MM.1S (cell line): ENCODE results near the gene SSNA1.

Experiments
- DNase-seq: peaks from one replicate; pipeline ENCODE4 v3.0.0-alpha.2; 2015
- H2AFZ ChIP-seq: fragments of 300-600 bp; sonication (generic); 2 replicates; pipeline ENCODE4 v1.6.0; 2016; ENCODE audit warnings: antibody characterized with exemption, low read length
- H3F3A ChIP-seq: fragments of 300-600 bp; sonication (generic); 2 replicates; pipeline ENCODE4 v1.6.1; 2016; ENCODE audit warnings: mild to moderate bottlenecking, antibody characterized with exemption, low read length, moderate library complexity, mixed read lengths; ENCODE audit not compliant: insufficient read depth
- H3K27ac ChIP-seq: fragments of 300-600 bp; sonication (generic); 2 replicates; pipeline ENCODE4 v1.5.1; 2016; ENCODE audit warnings: mild to moderate bottlenecking, low read length
- H3K27me3 ChIP-seq: fragments of 300-600 bp; sonication (generic); replicated peaks from 2 replicates; pipeline ENCODE4 v1.6.0; 2016; ENCODE audit warnings: low read length; ENCODE audit not compliant: insufficient read depth
- H3K36me3 ChIP-seq: fragments of 300-600 bp; sonication (generic); replicated peaks from 2 replicates; pipeline ENCODE4 v1.6.1; 2016; ENCODE audit warnings: mild to moderate bottlenecking, low read length, mixed read lengths; ENCODE audit not compliant: insufficient read depth
- H3K4me1 ChIP-seq: fragments of 300-600 bp; sonication (generic); 2 replicates; pipeline ENCODE4 v1.6.1; 2016; ENCODE audit warnings: low read length, mixed read lengths
- H3K4me2 ChIP-seq: fragments of 300-600 bp; sonication (generic); 2 replicates; pipeline ENCODE4 v1.6.0; 2016; ENCODE audit warnings: low read depth, low read length
- H3K4me3 ChIP-seq: fragments of 300-600 bp; sonication (generic); 2 replicates; pipeline ENCODE4 v1.5.1; 2016; ENCODE audit warnings: low read length, mixed read lengths
- H3K79me2 ChIP-seq: fragments of 300-600 bp; sonication (generic); 2 replicates; pipeline ENCODE4 v1.6.1; 2016; ENCODE audit warnings: mixed run types, low read length, mixed read lengths
- H3K9ac ChIP-seq: fragments of 300-600 bp; sonication (generic); 2 replicates; pipeline ENCODE4 v1.6.1; 2016; ENCODE audit warnings: low read length, mixed read lengths
- H3K9me2 ChIP-seq: fragments of 300-600 bp; sonication (generic); replicated peaks from 2 replicates; pipeline ENCODE4 v1.6.1; 2016; ENCODE audit warnings: mild to moderate bottlenecking, low read length, mixed read lengths; ENCODE audit not compliant: insufficient read depth
- H3K9me3 ChIP-seq: fragments of 300-600 bp; sonication (generic); replicated peaks from 2 replicates; pipeline ENCODE4 v1.6.1; 2016; ENCODE audit warnings: mild to moderate bottlenecking, low read length, mixed read lengths; ENCODE audit not compliant: insufficient read depth
- H4K20me1 ChIP-seq: fragments of 300-600 bp; sonication (generic); 2 replicates; pipeline ENCODE4 v1.6.1; 2016; ENCODE audit warnings: mild to moderate bottlenecking, low read length, moderate library complexity, mixed read lengths; ENCODE audit not compliant: insufficient read depth
- EZH2 ChIP-seq: fragments of 300-600 bp; sonication (generic); optimal IDR thresholded peaks from 2 replicates; pipeline ENCODE3; 2017; ENCODE audit warnings: low read depth, mild to moderate bottlenecking, antibody characterized with exemption, low read length, mixed read lengths
- EZH2phosphoT487 ChIP-seq: fragments of 300-600 bp; sonication (generic); IDR thresholded peaks from 2 replicates; pipeline ENCODE4 v1.6.1; 2018; ENCODE audit warnings: antibody characterized with exemption, low read length
- TF ChIP-seq, protein P1 (sequence below): fragments of 300-600 bp; sonication (generic); IDR thresholded peaks from 2 replicates; pipeline ENCODE4 v1.5.1; 2016; ENCODE audit warnings: antibody characterized with exemption, low read length, mixed read lengths

The SSNA1 gene

DNA sequence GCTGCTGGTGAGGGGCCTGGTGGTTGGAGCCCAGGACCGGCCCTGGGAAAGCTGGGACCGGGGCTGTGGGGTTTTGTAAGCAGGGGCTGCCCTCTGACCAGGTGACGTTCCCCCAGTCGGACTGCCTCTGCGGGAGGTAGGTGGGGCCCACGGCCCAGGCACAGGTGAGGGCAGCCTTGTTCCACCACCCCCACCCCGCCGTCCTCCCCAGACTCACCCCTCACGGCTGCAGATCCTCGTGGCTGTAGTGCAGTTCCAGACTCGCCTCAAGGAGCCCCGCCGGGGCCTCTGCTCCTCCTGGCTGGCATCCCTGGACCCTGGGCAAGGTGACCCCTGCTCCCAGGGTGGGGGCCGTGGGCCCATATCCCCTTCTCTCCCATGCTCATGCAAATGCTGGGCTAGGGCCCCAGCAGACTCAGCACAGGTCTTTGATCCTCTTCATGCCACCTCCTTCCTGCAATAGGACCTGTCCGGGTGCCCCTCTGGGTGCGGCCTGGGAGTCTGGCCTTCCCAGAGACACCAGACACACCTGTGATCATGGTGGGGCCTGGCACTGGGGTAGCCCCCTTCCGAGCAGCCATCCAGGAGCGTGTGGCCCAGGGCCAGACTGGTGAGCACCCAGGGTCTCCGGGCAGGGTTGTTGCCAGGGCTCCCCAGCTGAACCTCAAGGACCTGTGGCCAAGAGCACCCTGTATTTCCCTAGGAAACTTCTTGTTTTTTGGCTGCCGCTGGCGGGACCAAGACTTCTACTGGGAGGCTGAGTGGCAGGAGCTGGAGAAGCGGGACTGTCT is 26.9 kb downstream of the SSNA1 start:
- H3K9me2 ChIP-seq: no peaks in the 10 kb centered on the region
- H3K4me2 ChIP-seq: no peak overlapping the region
- H3K27me3 ChIP-seq: no peaks in the 10 kb centered on the region
- no peaks in the 10 kb centered on the region for H3K79me2 ChIP-seq
- H3K27ac ChIP-seq: no peak overlapping the region
- DNase-seq: no peak
- H3K4me3 ChIP-seq: no peak overlapping the region
- no peaks in the 10 kb centered on the region for H3K36me3 ChIP-seq
- H3F3A ChIP-seq: no peaks in the 10 kb centered on the region
- no peaks in the 10 kb centered on the region for H3K4me1 ChIP-seq
- no peak for TF ChIP-seq EZH2phosphoT487
- no peak overlapping the region for H3K9ac ChIP-seq
- H4K20me1 ChIP-seq: no peaks in the 10 kb centered on the region
- H3K9me3 ChIP-seq: no peaks in the 10 kb centered on the region
- H2AFZ ChIP-seq: no peak overlapping the region

DNA sequence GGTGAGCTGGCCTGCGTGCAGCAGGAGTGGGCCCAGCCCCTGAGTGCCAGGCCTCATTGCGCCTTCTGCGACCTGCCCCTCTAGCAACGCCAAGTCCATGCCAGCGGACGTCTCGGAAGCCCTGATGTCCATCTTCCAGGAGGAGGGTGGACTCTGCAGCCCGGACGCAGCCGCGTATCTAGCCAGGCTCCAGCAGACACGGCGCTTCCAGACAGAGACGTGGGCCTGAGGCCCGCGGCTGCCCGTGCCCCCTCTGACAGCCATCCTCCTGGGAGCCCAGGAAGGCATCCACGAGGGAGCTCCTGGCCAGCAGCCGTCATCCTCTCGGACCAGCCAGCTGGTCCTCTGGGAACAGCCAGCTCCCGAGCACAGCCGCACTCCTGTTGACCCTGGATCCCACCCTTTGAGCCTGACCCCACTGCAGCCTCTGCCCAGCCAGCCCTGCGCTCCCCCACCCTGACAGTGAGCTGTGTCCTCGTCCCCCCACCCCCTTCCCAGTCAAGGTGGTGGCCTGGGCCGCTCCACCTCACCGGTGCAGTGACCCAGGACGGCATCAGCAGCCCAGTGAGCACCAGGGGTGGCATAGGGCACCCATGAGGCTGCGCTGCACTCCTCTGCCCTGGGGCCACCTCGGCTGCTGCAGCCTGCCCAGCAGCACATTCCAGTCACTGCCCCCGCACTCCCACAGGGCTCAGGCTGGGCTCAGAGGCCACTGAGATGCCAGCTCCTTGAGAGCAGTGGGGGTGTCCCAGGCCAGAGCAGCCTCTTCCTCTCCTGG is 27.9 kb downstream of the SSNA1 start:
- no peak overlapping the region for H3K4me2 ChIP-seq
- no peak overlapping the region for H3K27ac ChIP-seq

DNA sequence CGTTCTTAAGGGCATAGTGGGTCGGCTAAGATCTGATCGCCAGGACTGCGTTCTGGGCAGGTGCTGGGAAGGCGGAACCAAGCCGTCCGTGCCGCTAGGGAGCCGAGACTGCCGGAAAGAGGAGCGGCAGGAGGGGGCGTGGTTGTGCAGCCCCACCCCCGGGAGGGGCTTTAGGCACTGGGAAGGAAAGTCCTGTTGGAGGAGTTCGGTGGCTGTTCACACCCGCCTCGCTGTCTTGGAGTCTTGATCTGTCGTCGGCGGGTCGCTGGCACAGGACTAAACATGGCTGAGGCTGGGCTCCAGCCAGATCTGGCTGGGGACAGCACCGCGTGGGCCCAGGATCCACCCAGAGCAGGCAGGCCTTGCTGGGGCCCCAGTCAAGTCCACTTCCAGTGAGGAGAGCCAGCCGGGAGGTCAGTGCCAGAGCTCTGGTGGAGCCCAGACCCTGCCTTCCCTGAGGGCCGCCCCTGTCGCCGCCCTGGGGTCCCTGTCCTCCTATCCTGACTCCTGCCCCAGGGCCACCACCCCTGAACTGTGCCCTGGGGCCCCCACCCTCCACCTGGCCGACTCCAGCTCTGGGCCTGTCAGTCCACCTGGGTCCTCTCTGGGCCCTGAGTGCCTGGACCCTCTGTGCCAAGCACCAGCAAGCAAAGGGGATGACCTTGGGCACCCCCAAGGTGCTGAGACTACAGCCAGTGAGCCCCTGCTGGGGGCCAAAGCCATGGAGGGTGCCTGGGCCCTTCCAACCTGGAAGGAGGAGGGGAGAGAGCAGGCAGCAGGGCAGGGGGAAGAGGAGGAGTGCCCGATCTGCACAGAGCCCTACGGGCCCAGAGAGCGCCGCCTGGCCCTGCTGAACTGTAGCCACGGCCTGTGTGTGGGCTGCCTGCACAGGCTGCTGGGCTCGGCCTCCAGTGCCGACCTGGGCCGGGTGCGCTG is 29.1 kb downstream of the SSNA1 start:
- no peak overlapping the region for H2AFZ ChIP-seq
- H3K9me2 ChIP-seq: no peaks in the 10 kb centered on the region
- TF ChIP-seq EZH2phosphoT487 (no peak), EZH2 (no peak)
- TF ChIP-seq, protein P1, sequence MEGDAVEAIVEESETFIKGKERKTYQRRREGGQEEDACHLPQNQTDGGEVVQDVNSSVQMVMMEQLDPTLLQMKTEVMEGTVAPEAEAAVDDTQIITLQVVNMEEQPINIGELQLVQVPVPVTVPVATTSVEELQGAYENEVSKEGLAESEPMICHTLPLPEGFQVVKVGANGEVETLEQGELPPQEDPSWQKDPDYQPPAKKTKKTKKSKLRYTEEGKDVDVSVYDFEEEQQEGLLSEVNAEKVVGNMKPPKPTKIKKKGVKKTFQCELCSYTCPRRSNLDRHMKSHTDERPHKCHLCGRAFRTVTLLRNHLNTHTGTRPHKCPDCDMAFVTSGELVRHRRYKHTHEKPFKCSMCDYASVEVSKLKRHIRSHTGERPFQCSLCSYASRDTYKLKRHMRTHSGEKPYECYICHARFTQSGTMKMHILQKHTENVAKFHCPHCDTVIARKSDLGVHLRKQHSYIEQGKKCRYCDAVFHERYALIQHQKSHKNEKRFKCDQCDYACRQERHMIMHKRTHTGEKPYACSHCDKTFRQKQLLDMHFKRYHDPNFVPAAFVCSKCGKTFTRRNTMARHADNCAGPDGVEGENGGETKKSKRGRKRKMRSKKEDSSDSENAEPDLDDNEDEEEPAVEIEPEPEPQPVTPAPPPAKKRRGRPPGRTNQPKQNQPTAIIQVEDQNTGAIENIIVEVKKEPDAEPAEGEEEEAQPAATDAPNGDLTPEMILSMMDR: no peak
- H3F3A ChIP-seq: no peaks in the 10 kb centered on the region
- H3K27ac ChIP-seq: no peak overlapping the region
- H3K79me2 ChIP-seq: no peaks in the 10 kb centered on the region
- no peak overlapping the region for H3K4me2 ChIP-seq
- no peaks in the 10 kb centered on the region for H3K36me3 ChIP-seq
- H3K9ac ChIP-seq: no peak overlapping the region
- no peaks in the 10 kb centered on the region for H4K20me1 ChIP-seq
- no peaks in the 10 kb centered on the region for H3K9me3 ChIP-seq
- DNase-seq: no peak
- H3K27me3 ChIP-seq: no peaks in the 10 kb centered on the region
- H3K4me1 ChIP-seq: no peaks in the 10 kb centered on the region
- H3K4me3 ChIP-seq: no peak overlapping the region

More for the DNA sequence above, 27.9 kb downstream of the SSNA1 start:
- H3K9ac ChIP-seq: no peak overlapping the region
- no peaks in the 10 kb centered on the region for H3F3A ChIP-seq
- TF ChIP-seq EZH2 (no peak), EZH2phosphoT487 (no peak)
- TF ChIP-seq, protein P1: no peak
- H3K4me3 ChIP-seq: no peak overlapping the region
- H3K36me3 ChIP-seq: no peaks in the 10 kb centered on the region
- no peaks in the 10 kb centered on the region for H3K9me3 ChIP-seq
- no peaks in the 10 kb centered on the region for H4K20me1 ChIP-seq
- no peaks in the 10 kb centered on the region for H3K4me1 ChIP-seq
- no peaks in the 10 kb centered on the region for H3K9me2 ChIP-seq
- no peaks in the 10 kb centered on the region for H3K79me2 ChIP-seq
- no peak for DNase-seq
- no peaks in the 10 kb centered on the region for H3K27me3 ChIP-seq
- H2AFZ ChIP-seq: no peak overlapping the region
